ENCODE data around the gene PLEKHA3.
"Not testable (repeated sequence)": the region's sequence is repeated elsewhere in the genome, so short reads cannot be mapped to it uniquely, and the experiment has no call there.

The PLEKHA3 gene
- long read RNA-seq, donor 1, full-length matches to known transcripts, result 6 of 6 reads
- long read RNA-seq, donor 1, partial matches to known transcripts, result 0 of 6 reads
- long read RNA-seq, donor 1, other reads (novel, unspliced or antisense), result 0 of 6 reads
- long read RNA-seq, donor 2, full-length matches to known transcripts, result 3 of 3 reads
- long read RNA-seq, donor 2, partial matches to known transcripts, result 0 of 3 reads
- long read RNA-seq, donor 2, other reads (novel, unspliced or antisense), result 0 of 3 reads
- long read RNA-seq, donor 3, full-length matches to known transcripts, result 1 of 1 reads
- long read RNA-seq, donor 3, partial matches to known transcripts, result 0 of 1 reads
- long read RNA-seq, donor 3, other reads (novel, unspliced or antisense), result 0 of 1 reads
- long read RNA-seq, donor 4, full-length matches to known transcripts, result 5 of 5 reads
- long read RNA-seq, donor 4, partial matches to known transcripts, result 0 of 5 reads
- long read RNA-seq, donor 4, other reads (novel, unspliced or antisense), result 0 of 5 reads
- long read RNA-seq, donor 5, full-length matches to known transcripts, result 4 of 4 reads
- long read RNA-seq, donor 5, partial matches to known transcripts, result 0 of 4 reads
- long read RNA-seq, donor 5, other reads (novel, unspliced or antisense), result 0 of 4 reads
- long read RNA-seq, donor 6, full-length matches to known transcripts, result 2 of 2 reads
- long read RNA-seq, donor 6, partial matches to known transcripts, result 0 of 2 reads
- long read RNA-seq, donor 6, other reads (novel, unspliced or antisense), result 0 of 2 reads
- long read RNA-seq, donor 7, full-length matches to known transcripts, result 2 of 16 reads
- long read RNA-seq, donor 7, partial matches to known transcripts, result 14 of 16 reads
- long read RNA-seq, donor 7, other reads (novel, unspliced or antisense), result 0 of 16 reads
- long read RNA-seq, donor 8, full-length matches to known transcripts, result 6 of 6 reads
- long read RNA-seq, donor 8, partial matches to known transcripts, result 0 of 6 reads
- long read RNA-seq, donor 8, other reads (novel, unspliced or antisense), result 0 of 6 reads

- DNase-seq, result peak; percentile 98
Observed at GRCh38 chr2:178480227-178481181, at the start of gene PLEKHA3. PLEKHA3 (plus strand) TSS chr2:178480457; CDS start chr2:178480870, 413 bp downstream.

GRCh38 chr2:178436662-178437061, 43.6 kb upstream of the PLEKHA3 start:
- no peak for DNase-seq

DNA sequence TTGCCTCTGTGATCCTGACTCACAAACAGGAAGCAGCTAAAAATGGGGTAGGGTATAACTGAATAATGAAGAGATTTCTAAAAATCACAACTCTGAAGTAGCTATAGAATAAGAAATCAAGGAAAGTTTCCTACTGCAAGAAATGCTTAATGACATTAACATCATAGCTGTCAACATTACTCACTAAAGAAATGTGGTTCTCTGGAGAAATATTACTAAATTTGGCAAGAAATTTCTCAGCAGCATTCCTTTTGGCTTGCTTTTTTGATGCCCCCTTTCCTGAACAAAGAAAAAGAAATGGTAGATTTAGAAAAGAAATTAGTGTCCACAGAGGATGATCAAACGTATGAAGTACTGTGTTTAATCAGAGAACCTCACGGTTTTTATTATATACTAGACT, 38.8 kb upstream of the PLEKHA3 start:
- DNase-seq, result no peak

GRCh38 chr2:178448968-178449661, 31.1 kb upstream of the PLEKHA3 start:
- DNase-seq, result no peak

DNA sequence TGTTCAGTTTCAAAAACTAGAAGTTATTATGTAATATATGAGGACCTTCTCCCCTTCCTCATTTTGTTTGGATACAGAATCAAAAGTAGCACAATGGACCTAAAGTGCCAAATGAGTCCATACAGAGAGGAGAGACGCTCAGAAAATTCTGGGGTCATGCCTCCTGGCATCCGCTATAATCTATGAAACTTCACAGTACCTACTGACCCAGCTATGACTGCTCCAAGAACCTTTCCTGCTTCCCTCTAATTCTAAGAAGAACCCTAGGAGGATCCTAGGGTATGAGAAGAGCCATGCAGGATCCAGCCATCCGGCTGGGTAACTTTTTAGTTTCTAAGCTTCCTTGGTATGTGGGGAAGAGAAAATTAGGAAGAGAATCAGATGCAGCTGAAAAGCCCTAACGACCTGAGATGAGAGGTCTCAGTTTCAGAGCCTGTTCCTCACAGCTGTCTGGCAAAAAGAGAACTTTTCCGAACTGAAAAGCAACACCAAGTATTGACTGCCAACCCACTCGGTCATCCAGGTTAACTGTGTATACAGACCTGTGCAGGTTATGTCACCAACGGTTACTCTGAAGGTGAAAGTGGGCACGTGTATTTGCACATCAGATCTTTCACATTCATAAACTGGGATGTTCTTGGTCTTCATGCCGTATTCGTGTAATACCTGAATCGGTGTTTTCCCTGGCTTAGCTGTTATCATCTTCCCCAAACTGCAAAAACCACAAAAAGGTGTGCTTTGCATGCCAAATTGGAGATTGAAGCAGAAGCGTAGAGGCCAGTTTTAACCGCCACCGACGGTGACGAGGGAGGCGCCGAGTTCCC, 30.3 kb upstream of the PLEKHA3 start:
- peak; percentile 16 for DNase-seq

GRCh38 chr2:178450524-178450773, 29.8 kb upstream of the PLEKHA3 start:
- no peak for DNase-seq

DNA sequence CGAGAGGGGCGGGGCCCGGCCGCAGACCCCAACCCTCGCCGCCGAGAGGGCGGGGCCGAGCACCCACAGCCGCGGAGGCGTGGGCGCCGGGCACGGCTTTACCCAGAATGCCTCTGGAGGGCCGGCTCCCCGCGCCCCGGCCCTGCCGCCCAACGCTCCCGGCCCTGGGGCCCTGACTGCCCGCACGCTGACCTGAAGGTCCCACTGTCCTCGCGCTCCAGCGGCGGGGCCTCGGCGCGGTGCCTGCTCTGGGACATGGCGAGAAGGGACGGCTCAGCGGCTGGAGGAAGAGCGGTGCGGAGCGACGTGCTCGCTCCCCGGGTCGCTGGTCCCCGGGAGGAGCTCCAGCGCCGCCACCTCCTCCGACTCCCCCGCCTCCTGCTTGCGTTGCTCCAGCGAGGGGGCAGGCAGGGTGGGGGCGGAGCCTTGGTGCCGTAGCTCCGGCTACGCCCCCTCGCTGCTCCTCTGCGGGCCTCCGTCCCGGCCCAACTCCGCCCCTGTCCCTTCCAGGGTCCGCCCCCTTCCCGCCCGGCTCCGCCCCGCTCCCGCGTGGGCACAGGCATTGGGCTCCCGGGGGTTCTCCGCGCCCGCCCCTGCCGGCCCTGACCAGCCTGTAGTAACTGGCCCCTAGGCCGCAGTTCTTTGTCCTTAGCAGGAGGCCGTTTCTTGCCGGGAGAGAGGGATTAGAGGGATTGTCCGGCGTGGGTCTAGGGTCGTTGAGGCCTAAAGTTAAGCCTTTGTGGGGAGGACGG, 29.3 kb upstream of the PLEKHA3 start, which contains the start of the genes PJVK and PRKRA:
PJVK (plus strand) TSS at position 605 of the 752 bp plus-strand sequence. CDS start 2,032 bp downstream, outside the sequence.
PRKRA (minus strand) TSS at position 402 of the 752 bp plus-strand sequence; CDS start at position 257, 145 bp downstream.
- DNase-seq, result peak; percentile 99

DNA sequence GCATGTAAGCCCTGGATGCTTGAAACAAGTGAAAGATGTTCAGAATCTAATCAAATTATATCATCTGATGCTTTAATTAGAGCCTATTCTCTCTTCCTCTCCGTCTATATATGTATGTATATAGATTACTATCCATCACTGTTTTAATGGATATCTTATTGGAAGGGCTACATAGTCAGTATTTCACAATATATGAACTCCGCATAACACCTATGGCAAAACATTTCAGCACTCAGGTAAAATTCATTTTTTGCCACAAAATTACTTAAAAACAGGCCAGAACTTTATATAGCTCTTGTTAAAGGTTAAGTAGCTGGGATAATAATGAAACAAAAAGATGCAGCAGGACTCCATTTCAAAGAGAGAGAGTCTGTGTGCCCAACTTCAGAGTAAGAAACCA, 27.9 kb upstream of the PLEKHA3 start:
- DNase-seq, result no peak

DNA sequence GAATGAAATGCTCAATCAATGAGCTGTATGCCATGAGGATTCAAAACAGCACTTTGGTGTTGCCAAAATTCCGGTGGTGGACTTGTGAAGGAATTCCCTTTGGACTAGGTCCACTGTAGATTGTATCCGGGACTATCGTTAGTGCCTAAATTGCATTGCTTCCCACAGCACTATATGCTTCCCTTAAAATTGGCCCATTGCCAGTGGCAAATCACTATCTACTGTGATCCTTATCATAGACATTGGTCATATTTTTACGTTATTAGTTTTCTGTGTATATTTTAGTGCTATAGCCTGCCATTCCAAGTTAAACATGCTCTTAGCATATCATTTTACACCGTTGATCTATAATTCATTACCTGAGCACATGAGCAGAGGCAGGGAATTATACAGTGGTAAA, 27.4 kb upstream of the PLEKHA3 start:
- DNase-seq, result no peak

- no peak for DNase-seq
Observed at GRCh38 chr2:178455947-178456346, 24.3 kb upstream of the PLEKHA3 start.

- DNase-seq, result no peak
Observed at GRCh38 chr2:178457390-178457886, 22.8 kb upstream of the PLEKHA3 start.

DNA sequence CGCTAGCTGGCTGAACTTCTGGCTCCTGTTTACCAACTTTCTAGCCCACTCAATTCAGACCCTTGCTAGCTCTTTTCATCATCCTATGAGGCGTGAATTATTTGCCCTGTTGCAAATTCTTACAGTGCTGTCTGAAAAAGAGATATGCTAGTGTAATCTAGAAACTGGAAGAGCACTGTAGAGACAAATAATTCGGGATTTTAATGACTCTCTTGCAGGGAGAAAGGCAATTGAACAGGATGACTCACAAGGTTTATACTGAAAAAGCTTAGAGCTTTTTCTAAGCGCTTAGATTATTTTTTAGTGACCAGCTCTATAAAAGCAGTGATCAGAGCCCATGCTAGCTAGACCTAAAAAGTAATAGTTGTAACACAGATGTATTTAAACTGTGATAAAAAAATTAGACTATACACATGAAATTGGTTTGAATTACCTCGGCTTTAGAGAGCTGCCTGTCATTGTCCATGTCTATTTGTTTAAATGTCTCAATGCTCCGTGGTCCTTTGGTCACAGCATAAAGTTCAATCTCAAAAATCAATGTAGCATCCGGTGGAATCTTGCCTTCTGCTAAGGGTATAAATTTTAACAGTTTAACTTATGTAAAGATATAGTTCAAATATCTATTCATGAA, 10.9 kb upstream of the PLEKHA3 start:
- DNase-seq, result no peak

DNA sequence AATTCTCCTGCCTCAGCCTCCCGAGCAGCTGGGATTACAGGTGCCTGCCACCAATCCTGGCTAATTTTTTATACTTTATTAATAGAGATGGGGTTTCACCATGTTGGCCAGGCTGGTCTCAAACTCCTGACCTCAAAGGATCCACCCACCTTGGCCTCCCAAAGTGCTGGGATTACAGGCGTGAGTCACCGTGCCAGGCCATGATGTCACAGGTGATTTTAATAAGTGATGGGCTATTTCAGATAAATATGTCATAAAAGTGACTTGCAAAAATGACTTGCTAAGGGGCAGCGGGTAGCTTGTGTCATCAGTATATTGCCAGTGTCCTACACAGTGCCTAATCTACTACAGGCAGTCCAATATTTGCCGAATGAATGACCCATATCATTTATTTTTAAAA, 8.9 kb upstream of the PLEKHA3 start:
- DNase-seq, result not testable (repeated sequence)

DNA sequence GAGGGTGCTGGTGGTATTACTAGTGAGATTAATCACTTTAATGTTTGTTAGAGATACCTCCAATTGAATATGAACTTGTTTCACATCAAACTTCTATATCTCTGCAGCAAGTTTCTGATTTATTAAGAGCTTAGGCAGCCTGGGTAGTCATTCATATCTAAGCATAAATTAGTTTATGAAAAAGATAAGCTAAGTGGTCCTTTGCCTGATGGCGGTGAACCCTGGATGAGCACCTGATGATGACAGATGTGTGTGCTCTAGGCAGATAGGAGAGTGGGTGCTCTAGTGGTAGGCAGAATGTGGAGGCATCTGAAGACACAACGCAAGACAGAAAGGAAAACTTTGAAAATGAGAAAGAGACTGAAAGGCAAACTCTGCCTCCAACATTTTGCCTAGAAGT, 6.9 kb upstream of the PLEKHA3 start:
- no peak for DNase-seq

DNA sequence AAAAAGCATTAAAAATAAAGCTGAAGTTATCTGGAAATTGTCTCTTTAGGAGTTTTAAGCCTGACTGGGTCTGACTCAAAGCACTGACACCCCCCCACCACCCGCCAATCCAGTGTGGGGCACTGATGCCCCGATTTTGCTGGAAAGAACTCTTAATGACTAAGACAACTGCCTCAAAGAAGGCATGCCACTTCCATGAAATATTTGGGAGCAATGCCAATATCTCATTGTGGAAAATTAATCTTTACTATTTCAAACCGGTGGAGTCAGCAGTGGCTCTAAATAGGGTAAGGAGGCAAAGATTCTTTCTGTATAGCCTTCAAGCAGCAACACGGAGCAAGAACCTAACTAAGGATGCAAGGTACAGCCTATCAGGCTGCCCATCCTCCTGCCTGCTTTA, 6.3 kb upstream of the PLEKHA3 start:
- no peak for DNase-seq

DNA sequence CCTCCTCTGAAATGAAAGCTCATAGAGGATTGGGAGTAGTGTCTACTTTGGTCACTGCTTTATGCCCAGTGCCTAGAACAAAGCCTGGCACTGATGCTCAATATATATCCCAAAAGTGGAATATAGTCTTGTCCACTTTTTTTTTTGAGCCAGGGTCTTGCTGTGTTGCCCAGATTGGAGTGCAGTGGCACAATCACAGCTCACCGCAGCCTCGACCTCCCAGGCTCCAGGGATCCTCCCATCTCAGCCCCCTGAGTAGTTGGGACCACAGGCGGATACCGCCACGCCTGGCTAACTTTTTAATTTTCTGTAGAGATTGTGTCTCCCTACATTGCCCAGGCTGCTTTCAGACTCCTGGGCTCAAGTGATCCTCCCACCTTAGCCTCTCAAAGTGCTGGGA, 5.7 kb upstream of the PLEKHA3 start:
- no peak for DNase-seq

DNA sequence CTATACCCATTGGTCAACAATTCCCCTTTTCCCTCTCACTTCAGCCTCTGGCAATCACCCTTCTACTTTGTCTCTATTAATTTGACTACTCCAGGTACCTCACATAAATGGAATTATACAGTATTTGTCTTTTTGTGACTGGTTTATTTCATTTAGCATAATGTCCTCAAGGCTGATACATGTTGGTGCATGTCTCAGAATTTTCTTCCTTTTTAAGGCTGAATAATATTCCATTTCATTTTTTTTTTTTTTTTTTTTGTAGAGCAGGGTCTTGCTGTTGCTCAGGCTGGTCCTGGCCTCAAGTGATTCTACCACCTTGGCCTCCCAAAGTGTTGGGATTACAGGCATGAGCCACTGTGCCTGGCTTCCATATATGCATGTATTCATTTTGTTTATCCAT, 3.8 kb upstream of the PLEKHA3 start:
- DNase-seq, result no peak

- no peak for DNase-seq
Observed at GRCh38 chr2:178477443-178478129, 2.7 kb upstream of the PLEKHA3 start.
